ENCODE results near the gene ZNF675.
"Not testable (repeated sequence)": the region's sequence is repeated elsewhere in the genome, so short reads cannot be mapped to it uniquely, and the experiment has no call there.

Gene ZNF675

GRCh38 chr19:23673132-23673531, 13.9 kb downstream of the ZNF675 start:
- no peak overlapping the region for H3K4me2 ChIP-seq
- peaks cover 81 to 100% (median 95%) of the 10 kb centered on the region in 11 experiments for H3K36me3 ChIP-seq
- no peak overlapping the region for H3K9ac ChIP-seq
- peaks cover 0 to 31% (median 0%) of the 10 kb centered on the region in 11 experiments; a peak in 6 of 22 replicates for H4K20me1 ChIP-seq
- no peak overlapping the region for H3K27ac ChIP-seq
- no peaks in the 10 kb centered on the region for H3K27me3 ChIP-seq
- H3K4me3 ChIP-seq: peak overlapping the region in 5 of 10 experiments; percentile 7 to 32 (median 20); a peak in 5 of 20 replicates
- peaks cover 99 to 100% (median 100%) of the 10 kb centered on the region in 11 experiments for H3K9me3 ChIP-seq (replicated peaks in 1 of 11)
- TF ChIP-seq Cebpa-rat (IDR thresholded peaks at IDR 0.05): no peak
- peaks cover 0 to 5% (median 0%) of the 10 kb centered on the region in 10 experiments; a peak in 2 of 20 replicates for H3K4me1 ChIP-seq

GRCh38 chr19:23668606-23669005, 18.4 kb downstream of the ZNF675 start:
- Histone ChIP-seq H3K9me3 (replicated peaks in 1 of 11) (peaks cover 97 to 100% (median 99%) of the 10 kb centered on the region in 11 experiments), H3K4me3 (0 out of 20 replicates have a peak overlapping the region, but pooled peaks of 2 of the 10 experiments have one; percentile 32 to 38), H3K36me3 (peaks cover 93 to 100% (median 97%) of the 10 kb centered on the region in 11 experiments), H4K20me1 (peaks cover 0 to 53% (median 0%) of the 10 kb centered on the region in 11 experiments; a peak in 6 of 22 replicates)
- not testable (repeated sequence) for H3K27ac ChIP-seq, H3K27me3 ChIP-seq, H3K4me2 ChIP-seq, H3K4me1 ChIP-seq, H3K9ac ChIP-seq

- H3K27me3 ChIP-seq: no peaks in the 10 kb centered on the region
- peaks cover 0 to 51% (median 0%) of the 10 kb centered on the region in 11 experiments; a peak in 6 of 22 replicates for H4K20me1 ChIP-seq
- no peaks in the 10 kb centered on the region for H3K4me1 ChIP-seq
- H3K4me2 ChIP-seq: no peak overlapping the region
- H3K36me3 ChIP-seq: peaks cover 93 to 100% (median 97%) of the 10 kb centered on the region in 11 experiments
- H3K9ac ChIP-seq: no peak overlapping the region
- H3K27ac ChIP-seq: no peak overlapping the region
- H3K4me3 ChIP-seq: no peak overlapping the region
- H3K9me3 ChIP-seq (replicated peaks in 1 of 11): peaks cover 97 to 100% (median 99%) of the 10 kb centered on the region in 11 experiments
- no peak for TF ChIP-seq Cebpa-rat (IDR thresholded peaks at IDR 0.05)
These were observed 21.2 kb downstream of the ZNF675 start for GRCh38 chr19:23665651-23666410.

GRCh38 chr19:23649817-23650216, 37.2 kb downstream of the ZNF675 start:
- H3K9me3 ChIP-seq (replicated peaks in 1 of 11): peaks cover 67 to 92% (median 80%) of the 10 kb centered on the region in 11 experiments
- not testable (repeated sequence) for H3K4me2 ChIP-seq, H3K4me1 ChIP-seq, H4K20me1 ChIP-seq, H3K9ac ChIP-seq, H3K27me3 ChIP-seq, H3K4me3 ChIP-seq, H3K27ac ChIP-seq
- H3K36me3 ChIP-seq: peaks cover 27 to 50% (median 34%) of the 10 kb centered on the region in 11 experiments
